ENCODE data around the gene CRACR2A. TPM values are rescaled to one million over a fixed set of nuclear protein-coding genes. Genes with fewer than 3 reads are reported as not detected.

CRACR2A gene
- total and polyA plus RNA-seq, 2 of the 8 experiments (the other 6 are each of a cell fraction or from before 2014, with no cell fraction given): 0.85 to 3.2 TPM

DNA sequence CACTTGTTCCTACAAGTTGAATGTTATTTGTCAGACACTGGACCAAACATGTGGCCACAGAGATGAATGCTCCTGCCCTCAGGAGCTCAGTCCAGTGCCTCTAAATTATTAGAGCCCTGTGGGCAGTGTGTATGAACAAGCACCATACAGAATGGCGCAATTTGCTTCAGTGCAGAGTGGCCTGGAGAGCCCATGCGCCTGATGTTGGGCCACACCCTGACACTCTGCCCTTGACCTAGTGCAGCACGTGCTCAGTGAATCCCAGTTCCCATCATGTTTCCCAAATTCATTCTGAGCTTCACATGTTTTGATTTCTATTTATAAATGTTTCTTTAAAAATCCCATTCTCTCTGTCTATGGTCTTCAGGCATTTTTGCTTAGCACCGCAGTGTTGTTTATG, 145.1 kb downstream of the CRACR2A start (continued):
- TF ChIP-seq ZNF274 (IDR thresholded peaks at IDR 0.05; ENCODE audit: borderline replicate concordance, extremely low read depth, low read length): no peak
- no peak for TF ChIP-seq EGR1 (IDR thresholded peaks at IDR 0.05; ENCODE audit: borderline replicate concordance, low read depth, low read length)
- no peak for TF ChIP-seq CEBPB (IDR thresholded peaks at IDR 0.05; ENCODE audit: low read depth, low read length)
- no peak for TF ChIP-seq RAD21 (IDR thresholded peaks at IDR 0.05 in 1 of 2, conservative IDR thresholded peaks at IDR 0.05 in 1 of 2; ENCODE audit: low read depth in 2 of 2, low read length in 2 of 2)
- no peak for TF ChIP-seq CBX8 (IDR thresholded peaks at IDR 0.05; ENCODE audit: borderline replicate concordance, low read depth, low read length)
